Smooth muscle cell (in vitro differentiated cells): ENCODE measurements around the gene TDRD12. TPM values are rescaled to one million over a fixed set of nuclear protein-coding genes. Genes with fewer than 3 reads are reported as not detected.

Experiments
- DNase-seq: peaks from one replicate; lab custom pipeline; 2025; ENCODE audit not compliant: unreplicated experiment; lab: John Stamatoyannopoulos, UW
- H2AFZ ChIP-seq: fragments of 200-600 bp; sonication (generic); 2 replicates; pipeline ENCODE4 v1.6.0; 2016; ENCODE audit warnings: antibody characterized with exemption, low read depth, mild to moderate bottlenecking
- H3F3A ChIP-seq: fragments of 200-600 bp; sonication (generic); 2 replicates; pipeline ENCODE4 v1.6.0; 2017; ENCODE audit warnings: antibody characterized with exemption, low read depth
- H3K27ac ChIP-seq: fragments of 200-600 bp; sonication (generic); 2 replicates; pipeline ENCODE4 v1.5.1; 2016; ENCODE audit warnings: low read depth, mild to moderate bottlenecking
- H3K27me3 ChIP-seq: fragments of 200-600 bp; sonication (generic); 2 replicates; pipeline ENCODE4 v1.6.1; 2016; ENCODE audit warnings: low read depth, mild to moderate bottlenecking
- H3K36me3 ChIP-seq: fragments of 200-600 bp; sonication (generic); 2 replicates; pipeline ENCODE4 v1.5.1; 2016; ENCODE audit warnings: low read depth
- H3K4me1 ChIP-seq: fragments of 200-600 bp; sonication (generic); 2 replicates; pipeline ENCODE4 v1.5.1; 2016; ENCODE audit warnings: low read depth
- H3K4me2 ChIP-seq: fragments of 200-600 bp; sonication (generic); 2 replicates; pipeline ENCODE4 v1.6.0; 2016; ENCODE audit warnings: mild to moderate bottlenecking
- H3K4me3 ChIP-seq: fragments of 200-600 bp; sonication (generic); 2 replicates; pipeline ENCODE4 v1.5.1; 2016; ENCODE audit warnings: mild to moderate bottlenecking
- H3K79me2 ChIP-seq: fragments of 200-600 bp; sonication (generic); 2 replicates; pipeline ENCODE4 v1.6.0; 2016; ENCODE audit warnings: low read depth, mild to moderate bottlenecking
- H3K9ac ChIP-seq: fragments of 200-600 bp; sonication (generic); 2 replicates; pipeline ENCODE4 v1.6.0; 2016; ENCODE audit warnings: low read depth
- H3K9me3 ChIP-seq: fragments of 200-600 bp; sonication (generic); replicated peaks from 2 replicates; pipeline ENCODE4 v1.5.1; 2016; ENCODE audit warnings: low read depth
- H4K20me1 ChIP-seq: fragments of 200-600 bp; sonication (generic); 2 replicates; pipeline ENCODE4 v1.6.0; 2016; ENCODE audit warnings: low read depth
- WGBS: methylation state at CpG from one replicate; pipeline ENCODE4 v1.1.7; 2016; ENCODE audit warnings: low lambda C conversion rate; 5-methylcytosine and 5-hydroxymethylcytosine counted together
- polyA plus RNA-seq: library from polyadenylated mRNA; unstranded; fragments of >200 nt; fragmentation: Nextera tagmentation; extraction: Ambion mirVana; gene quantifications from 2 replicates; pipeline ENCODE4 v1.2.1, GENCODE V29; 2016
- total RNA-seq: library from RNA; depleted of rRNA; stranded (reverse); fragments of >200 nt; gene quantifications from 2 replicates; pipeline ENCODE4 v1.2.3, GENCODE V29; 2014
- TF ChIP-seq, protein P1 (sequence below): fragments of 200-600 bp; sonication (generic); IDR thresholded peaks from 2 replicates; pipeline ENCODE4 v1.5.1; 2017; ENCODE audit warnings: borderline replicate concordance, mild to moderate bottlenecking, antibody characterized with exemption; ENCODE audit not compliant: insufficient read depth, poor library complexity, severe bottlenecking

The TDRD12 gene
- total and polyA plus RNA-seq, 2 experiments from 2014 or later, result 0.05 to 1.1 TPM

DNA sequence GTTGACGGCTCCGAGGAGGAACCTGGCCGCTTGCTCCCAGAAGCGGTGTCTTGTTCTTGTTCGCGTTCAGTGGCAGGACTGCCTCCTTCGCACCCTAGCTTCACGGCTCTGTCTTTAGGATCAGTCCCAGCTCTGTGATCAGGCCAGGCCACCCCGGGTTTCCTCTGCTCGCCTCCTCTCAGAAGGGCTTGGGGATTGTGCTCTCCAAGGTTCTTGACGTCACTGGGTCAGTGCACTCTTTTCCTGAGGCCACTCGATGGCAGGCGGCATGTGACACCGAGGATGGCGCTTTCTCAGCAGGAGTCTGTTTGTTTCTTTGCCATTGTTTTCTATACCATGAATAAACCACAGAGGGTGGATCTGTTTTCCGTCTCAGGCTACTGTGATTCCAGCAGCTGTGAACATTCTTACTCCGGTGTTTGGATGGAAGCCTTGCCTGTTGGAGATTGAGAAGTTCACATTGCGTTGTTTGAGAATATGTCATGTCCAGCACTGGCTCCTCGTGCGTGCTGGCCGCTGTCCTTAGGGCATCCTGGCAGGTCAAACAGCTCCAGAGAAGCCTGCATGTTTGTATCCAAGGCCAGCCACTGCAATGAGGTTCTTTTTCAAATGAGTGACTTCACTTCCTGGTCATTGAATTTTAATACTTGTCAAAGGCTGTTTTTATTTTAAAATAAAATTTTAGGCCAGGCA lies 105.5 kb downstream of the TDRD12 start:
- Histone ChIP-seq H3K9me3 (no peaks in the 10 kb centered on the region), H3K4me2 (no peak overlapping the region), H3K27ac (no peak overlapping the region), H3K4me1 (no peaks in the 10 kb centered on the region), H2AFZ (no peak overlapping the region), H3K79me2 (no peaks in the 10 kb centered on the region), H3K9ac (no peak overlapping the region), H3K27me3 (no peaks in the 10 kb centered on the region), H3F3A (no peaks in the 10 kb centered on the region), H4K20me1 (no peaks in the 10 kb centered on the region), H3K36me3 (no peaks in the 10 kb centered on the region), H3K4me3 (no peak overlapping the region)
- 69% methylated on average over 21 of the region's 21 CpGs for whole genome bisulfite sequencing
- no peak for DNase-seq
- TF ChIP-seq, protein P1, sequence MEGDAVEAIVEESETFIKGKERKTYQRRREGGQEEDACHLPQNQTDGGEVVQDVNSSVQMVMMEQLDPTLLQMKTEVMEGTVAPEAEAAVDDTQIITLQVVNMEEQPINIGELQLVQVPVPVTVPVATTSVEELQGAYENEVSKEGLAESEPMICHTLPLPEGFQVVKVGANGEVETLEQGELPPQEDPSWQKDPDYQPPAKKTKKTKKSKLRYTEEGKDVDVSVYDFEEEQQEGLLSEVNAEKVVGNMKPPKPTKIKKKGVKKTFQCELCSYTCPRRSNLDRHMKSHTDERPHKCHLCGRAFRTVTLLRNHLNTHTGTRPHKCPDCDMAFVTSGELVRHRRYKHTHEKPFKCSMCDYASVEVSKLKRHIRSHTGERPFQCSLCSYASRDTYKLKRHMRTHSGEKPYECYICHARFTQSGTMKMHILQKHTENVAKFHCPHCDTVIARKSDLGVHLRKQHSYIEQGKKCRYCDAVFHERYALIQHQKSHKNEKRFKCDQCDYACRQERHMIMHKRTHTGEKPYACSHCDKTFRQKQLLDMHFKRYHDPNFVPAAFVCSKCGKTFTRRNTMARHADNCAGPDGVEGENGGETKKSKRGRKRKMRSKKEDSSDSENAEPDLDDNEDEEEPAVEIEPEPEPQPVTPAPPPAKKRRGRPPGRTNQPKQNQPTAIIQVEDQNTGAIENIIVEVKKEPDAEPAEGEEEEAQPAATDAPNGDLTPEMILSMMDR, result no peak

DNA sequence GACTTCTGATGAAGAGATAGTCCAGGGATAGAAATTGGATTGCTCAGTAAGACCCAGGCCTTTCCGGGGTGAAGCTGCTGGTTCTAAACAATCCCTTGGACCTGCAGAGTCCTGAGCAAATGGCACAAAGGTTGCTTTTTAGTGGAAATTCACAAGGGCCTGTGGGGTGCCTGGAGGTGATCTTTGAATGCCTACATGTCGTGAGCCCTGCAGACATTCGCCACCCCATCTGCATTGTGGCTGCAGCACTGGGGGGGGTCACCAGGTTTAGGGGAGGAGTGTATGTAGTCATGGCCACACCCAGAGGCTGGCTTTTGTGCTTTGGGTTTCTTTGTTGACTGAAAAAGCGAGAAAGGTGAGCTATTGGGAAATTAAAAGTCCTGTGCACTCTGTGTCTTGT lies 108.6 kb downstream of the TDRD12 start:
- Histone ChIP-seq H3K4me2 (no peak overlapping the region), H3K4me1 (no peaks in the 10 kb centered on the region), H4K20me1 (no peaks in the 10 kb centered on the region), H3K27ac (no peak overlapping the region), H3K9ac (no peak overlapping the region), H3K9me3 (no peaks in the 10 kb centered on the region), H3F3A (no peaks in the 10 kb centered on the region), H3K27me3 (no peaks in the 10 kb centered on the region), H2AFZ (no peak overlapping the region), H3K36me3 (no peaks in the 10 kb centered on the region), H3K4me3 (no peak overlapping the region), H3K79me2 (no peaks in the 10 kb centered on the region)
- DNase-seq, result no peak
- WGBS, result 92% methylated on average over 4 of the region's 4 CpGs
- TF ChIP-seq, protein P1, result no peak

DNA sequence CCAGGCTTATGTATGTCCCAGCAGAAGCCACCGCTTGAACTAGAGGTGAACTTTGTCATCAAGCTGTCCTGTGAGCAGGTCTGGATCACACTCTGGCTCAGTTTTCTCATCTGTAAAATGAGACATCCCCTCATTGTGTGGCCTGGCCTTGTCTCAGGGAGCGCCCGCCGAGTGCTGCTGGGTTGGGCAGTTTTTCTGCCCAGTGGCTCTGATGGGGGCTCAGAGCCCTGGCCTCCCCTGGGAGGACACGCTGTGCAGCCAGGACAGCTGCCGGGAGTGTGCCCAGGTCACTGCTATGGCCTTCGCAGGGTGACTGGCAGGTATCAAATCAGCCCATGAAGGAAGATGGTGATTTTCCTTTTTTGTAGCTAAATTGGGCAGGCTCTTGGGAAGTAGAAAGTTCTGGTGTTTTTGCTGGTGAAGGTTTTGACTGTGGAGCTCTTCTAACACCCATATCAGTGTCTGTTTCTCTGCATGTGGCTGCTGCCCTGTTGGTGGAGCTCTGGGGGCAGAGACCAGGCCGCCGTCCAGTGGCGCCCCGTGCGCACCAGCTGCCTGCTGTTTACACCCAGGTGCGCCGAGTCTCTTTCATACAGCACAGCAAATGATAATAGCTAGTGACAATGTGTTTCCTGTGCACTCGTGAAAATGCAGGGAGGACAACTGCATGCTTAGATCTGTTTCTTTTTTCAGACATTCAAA lies 109.2 kb downstream of the TDRD12 start:
- Histone ChIP-seq H4K20me1 (no peaks in the 10 kb centered on the region), H3K79me2 (no peaks in the 10 kb centered on the region), H2AFZ (no peak overlapping the region), H3K9ac (no peak overlapping the region), H3K27me3 (no peaks in the 10 kb centered on the region), H3K4me2 (no peak overlapping the region), H3K4me1 (no peaks in the 10 kb centered on the region), H3F3A (no peaks in the 10 kb centered on the region), H3K9me3 (no peaks in the 10 kb centered on the region), H3K4me3 (no peak overlapping the region), H3K27ac (no peak overlapping the region), H3K36me3 (no peaks in the 10 kb centered on the region)
- 95% methylated on average over 15 of the region's 15 CpGs for WGBS
- DNase-seq, result no peak
- TF ChIP-seq, protein P1, result no peak
